GM18907 (cell line): ENCODE results near the gene PARP1.

ENCODE experiments used
- ATAC-seq: cut with Tn5 transposase; IDR thresholded peaks from one replicate; pipeline ENCODE4 v1.9.1; 2021; ENCODE audit warnings: mild to moderate bottlenecking, moderate library complexity; ENCODE audit not compliant: unreplicated experiment

Gene PARP1

DNA sequence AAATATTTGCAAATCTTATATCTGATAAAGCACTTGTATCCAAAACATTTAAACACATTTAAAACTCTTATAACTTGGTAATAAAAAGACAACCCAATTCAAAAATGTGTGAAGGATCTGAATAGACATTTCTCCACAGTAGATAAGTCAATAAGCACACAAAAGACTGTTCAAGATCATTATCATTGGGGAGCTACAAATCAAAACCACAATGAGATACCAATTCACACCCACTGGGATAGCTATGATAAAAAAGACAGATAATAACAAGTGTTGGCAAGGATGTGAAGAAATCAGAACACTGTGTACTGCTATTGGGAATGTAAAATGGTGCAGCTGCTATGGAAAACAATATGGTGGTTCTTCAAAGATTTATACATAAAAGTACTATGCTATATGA lies 93.8 kb downstream of the PARP1 start:
- ATAC-seq: no peak

DNA sequence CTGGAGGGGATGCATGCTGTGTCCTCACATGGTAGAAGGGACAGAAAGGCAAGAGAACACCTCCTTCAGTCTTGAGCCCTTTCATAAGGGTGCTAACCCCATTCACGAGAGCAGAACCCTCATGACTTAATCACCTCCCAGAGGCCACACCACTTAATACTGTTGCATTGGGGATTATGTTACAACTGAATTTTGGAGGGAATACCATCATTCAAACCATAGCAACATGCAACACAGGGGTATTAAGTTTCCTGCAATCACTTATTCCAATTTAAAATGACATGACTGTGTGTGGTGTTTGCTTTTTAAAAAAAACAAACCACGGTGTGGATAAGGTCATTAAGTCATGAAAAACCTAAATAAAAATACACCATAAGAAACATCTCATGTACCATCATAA lies 95.8 kb downstream of the PARP1 start:
- no peak for ATAC-seq

DNA sequence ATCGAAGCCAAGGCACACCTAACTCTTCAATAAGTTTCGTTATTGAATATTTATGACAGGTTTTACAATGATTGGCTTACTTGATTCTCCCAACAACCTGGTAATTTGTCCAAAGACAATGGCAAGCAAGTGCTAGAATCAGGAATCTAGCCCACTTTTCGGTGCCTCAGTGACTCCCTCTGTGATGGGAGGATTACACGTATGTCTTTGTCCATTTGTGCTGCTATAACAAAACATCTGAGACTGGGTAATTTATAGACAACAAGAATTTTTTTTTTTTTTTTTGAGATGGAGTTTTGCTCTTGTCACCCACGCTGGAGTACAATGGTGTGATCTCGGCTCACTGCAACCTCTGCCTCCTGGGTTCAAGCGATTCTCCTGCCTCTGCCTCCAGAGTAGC lies 96.5 kb downstream of the PARP1 start:
- no peak for ATAC-seq
